HG03097 (cell line): ENCODE results near the gene MCFD2.
"Not testable (repeated sequence)": the region's sequence is repeated elsewhere in the genome, so short reads cannot be mapped to it uniquely, and the experiment has no call there.

ENCODE experiments used
- ATAC-seq: cut with Tn5 transposase; IDR thresholded peaks from one replicate; pipeline ENCODE4 v1.9.1; 2021; ENCODE audit not compliant: unreplicated experiment, low FRiP score

Gene MCFD2

DNA sequence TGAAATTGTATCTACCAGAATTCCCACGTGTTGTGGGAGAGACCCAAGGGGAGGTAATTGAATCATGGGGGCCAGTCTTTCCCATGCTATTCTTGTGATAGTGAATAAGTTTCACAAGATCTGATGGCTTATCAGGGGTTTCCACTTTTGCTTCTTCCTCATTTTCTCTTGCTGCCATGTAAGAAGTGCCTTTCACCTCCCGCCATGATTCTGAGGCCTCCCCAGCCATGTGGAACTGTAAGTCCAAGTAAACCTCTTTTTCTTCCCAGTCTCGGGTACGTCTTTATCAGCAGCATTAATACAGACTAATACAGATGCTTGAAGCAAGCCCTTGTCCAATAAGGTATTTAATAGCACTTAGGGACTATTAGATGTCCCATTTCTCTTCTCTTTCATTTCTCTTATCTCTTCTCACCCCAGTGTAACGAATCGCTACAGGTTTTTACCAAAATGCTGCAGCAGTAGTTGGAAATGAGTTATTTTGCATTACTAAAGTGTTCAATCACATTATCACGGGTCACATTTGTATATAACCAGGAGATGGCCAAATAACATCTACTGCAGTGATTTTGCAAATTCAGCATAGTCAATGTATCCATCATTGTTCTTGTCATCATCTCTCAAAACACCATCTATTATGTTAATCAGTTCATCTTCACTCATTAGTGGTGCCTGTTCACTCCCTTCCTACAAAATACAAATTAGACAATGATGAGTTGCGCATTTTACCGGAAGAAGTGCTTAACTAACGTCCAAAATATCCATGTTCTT is 10.5 kb downstream of the MCFD2 start:
- not testable (repeated sequence) for ATAC-seq

DNA sequence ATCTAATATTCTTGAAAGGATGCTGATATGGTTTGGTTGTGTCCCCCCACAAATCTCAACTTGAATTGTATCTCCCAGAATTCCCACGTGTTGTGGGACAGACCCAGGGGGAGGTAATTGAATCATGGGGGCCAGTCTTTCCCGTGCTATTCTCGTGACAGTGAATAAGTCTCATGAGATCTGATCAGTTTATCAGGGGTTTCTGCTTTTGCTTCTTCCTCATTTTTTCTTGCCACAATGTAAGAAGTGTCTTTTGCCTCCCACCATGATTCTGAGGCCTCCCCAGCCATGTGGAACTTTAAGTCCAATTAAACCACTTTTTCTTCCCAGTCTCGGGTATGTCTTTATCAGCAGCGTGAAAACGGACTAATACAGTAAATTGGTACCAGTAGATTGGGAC is 12.6 kb downstream of the MCFD2 start:
- not testable (repeated sequence) for ATAC-seq

DNA sequence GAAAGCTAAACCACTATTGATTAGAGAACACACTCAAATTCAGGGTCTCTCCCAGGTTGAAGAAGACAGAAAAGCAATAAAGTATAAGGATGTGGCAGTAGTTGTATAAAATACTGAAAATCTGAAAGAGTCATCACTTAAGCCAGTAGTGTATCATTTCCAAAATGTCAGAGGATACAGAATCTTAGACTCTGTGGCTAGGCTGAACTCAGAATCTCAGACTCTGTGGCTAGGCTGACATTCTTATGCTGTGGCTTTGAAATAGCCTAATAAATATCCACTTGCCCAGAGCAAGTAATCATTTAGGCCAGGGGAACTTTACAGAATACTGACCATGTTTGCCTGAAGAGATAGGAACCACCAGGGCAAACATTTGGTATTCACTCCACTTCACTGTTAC is 13.1 kb downstream of the MCFD2 start:
- no peak for ATAC-seq

DNA sequence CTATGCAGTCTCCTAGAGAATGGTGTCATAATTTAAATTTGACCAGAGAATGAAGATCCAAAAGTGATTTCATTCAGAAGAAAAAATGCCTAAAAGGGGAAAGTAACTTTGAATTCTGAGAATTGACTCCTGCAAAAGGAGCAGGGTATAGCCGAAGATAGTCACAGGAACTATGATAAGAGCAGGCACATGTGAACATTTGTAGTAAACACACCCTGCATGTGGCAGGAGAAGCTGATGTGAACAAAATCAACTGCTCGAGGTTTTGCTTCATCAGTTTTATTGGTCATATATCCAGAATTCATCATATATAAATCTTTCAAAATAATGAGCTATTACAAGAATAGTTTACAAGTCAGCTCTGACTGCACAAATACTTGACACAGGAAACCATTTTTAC is 14.0 kb downstream of the MCFD2 start:
- no peak for ATAC-seq

DNA sequence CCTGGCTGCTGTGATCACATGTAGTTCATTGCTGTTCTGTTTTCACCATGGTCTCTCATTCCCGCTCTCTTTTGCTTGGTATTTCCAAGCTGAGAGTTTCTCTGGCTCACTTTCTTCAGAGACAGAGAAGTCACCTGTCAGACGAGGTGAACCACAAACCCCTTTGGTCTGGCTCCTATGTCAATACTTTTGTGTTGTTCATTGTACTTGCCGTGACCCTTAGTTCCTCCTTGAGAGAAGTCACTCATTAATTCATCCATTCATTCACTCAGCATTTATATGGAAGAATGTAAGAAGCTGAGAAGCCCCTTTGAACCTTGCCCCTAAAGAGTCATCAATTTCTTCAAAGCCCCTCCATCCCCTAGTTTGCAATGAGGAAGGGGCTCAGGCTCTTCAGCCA is 15.2 kb downstream of the MCFD2 start:
- ATAC-seq = no peak

DNA sequence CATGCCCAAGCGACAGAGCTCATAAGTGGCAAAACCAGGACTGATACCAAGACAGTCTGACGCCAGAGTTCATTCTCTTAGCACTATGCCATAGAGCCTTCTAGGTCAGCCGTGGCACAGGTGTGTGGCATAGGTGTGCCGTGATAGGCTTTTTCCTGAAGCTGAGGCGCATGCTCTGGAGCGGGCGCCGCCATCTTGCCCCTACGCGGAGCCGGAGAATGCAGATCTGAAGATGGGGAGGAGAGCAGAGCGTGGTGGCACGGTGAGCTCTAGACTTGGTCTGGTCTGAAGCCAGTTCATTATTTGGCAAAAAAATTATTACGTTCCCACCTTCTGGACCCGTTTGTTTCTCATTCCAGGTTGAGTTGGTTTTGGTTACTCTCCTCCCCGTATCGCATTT is 16.6 kb downstream of the MCFD2 start:
- ATAC-seq = no peak

DNA sequence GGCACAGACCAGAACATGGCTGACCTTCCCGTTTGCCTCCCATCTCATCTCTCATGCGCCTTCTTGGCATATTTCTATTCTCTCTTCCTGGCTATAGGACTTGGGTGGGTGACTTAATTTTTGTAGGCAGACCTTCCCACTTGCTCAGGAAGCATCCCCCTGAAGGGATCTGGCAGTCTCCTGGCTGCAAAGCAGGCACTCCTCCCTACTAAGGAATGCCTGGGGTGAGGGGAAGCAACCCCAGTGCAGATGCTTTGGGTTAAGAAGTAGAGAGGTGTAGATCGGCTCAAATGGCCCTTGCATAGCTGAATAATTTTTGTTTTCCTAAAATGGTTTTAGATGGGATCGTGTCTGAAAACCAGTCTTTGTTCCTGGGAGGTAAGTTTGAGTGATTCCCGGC is 17.6 kb downstream of the MCFD2 start:
- no peak for ATAC-seq

DNA sequence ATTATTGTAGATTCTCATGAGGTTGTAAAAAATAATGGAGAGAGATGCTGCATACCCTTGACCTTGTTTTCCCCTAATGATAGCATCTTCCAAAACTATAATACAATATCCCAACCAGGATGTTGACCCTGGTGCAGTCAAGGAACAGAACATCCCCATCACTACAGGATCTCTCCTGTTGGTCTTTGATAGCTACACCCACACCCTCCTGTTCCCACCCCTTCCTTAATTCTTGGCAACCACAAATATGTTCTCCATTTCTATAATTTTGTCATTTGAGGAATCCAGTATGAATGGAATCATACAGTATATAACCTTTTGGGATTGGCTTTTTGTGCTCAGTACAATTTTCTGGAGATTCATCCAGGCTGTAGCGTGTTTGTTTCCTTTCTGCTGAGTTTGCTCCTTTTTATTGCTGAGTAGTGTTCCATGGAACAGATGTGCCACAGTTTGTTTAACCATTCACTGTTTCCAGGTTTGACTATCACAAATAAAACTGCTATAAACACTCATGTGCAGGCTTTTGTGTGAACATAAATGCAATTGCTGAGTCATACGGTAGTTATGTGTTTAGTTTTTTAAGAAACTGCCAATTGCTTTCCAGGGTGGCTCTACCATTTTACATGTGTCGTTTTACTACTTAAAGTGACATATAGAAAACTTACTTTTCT is 22.2 kb downstream of the MCFD2 start:
- ATAC-seq = no peak

DNA sequence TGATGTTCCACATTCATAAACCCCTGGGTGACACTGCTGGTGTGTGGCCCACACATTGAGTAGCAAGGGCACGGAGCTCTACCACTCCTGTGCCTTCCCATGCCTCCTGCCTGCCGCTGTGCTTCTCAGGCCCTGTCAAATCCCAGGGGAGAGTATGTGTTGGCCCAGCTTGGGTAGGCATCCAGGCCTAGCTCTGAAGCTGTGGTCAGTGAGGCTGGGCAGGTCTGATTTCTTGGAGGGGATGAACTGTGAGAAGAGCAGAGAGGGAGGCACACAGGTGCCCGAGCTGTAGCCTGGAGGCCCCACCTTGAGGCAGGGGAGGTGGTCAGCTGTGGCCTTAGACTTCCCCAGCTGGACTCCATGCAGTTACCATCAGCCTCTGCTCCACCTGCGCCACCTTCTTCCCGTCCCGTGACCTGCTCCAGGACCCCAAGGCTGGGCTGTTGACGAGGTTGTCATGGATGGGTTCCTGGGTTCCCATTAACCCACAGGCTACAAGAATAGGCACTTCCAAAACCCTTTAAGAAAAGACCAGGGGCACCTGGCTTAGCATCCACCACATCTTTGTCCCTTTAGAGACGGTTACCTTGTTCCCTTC is 23.6 kb downstream of the MCFD2 start:
- no peak for ATAC-seq

DNA sequence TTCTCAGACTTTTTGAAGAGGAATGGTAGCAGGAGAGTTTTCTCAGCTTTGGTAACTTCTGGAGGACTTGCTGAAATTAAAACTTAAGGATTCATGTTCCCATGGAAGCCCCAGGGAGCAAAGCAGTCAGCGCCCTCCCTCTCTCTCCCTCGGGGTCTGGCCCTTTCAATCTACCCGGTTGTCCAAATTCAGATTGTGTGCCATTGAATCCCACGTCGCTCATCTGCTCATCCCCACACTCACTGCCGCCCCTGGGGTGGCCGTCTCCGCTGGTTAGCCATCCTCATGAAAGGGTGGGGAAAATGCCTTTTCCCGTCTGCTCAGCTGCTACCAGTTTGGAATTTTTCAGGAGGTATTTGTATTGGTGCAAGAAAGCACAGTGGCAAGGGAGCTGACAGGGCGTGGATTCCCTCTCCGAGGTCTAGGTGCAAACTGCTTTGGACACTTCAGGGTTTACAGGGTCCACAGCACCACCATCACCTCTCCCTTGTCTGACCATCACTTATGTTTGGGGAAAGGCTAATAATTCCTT is 27.1 kb downstream of the MCFD2 start:
- no peak for ATAC-seq

DNA sequence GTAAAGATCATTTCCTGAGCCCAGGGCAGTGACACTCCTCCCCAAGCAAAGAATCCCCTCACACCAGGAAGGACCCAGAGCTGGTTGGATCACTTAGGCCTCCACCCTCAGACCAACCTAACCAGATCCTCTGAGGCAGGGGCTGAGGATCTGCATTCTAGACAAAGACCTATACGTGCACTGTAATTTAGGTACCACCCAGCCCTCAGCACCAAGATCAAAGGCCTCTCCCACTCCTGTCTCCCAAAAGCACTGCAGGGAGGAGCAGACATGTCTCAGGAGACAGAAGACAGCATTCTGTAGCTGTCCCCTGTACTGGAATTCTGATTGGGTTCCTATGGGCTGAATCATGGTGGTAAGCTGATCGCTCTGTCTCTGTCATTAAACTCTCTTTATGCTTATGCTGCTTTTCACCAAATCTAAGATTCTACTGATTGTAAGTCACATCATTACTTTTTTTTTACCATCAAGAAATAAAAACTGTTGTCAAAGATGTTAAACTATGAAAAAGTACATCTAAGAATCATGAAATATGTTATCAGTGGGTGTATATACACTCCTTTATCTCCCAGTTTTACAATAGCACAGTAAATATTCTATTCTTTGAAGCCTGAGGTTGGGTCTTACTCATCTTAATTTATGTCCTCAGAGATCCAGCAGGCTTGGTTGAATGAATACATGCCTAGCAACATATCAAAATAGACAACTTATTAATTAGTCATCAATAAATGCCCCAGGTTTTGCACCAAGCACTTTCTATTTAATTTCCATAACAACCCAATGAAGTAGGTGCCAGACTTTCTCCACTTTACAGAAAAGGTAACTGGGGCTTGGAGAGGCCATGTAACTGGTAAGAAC is 28.3 kb downstream of the MCFD2 start:
- no peak for ATAC-seq

DNA sequence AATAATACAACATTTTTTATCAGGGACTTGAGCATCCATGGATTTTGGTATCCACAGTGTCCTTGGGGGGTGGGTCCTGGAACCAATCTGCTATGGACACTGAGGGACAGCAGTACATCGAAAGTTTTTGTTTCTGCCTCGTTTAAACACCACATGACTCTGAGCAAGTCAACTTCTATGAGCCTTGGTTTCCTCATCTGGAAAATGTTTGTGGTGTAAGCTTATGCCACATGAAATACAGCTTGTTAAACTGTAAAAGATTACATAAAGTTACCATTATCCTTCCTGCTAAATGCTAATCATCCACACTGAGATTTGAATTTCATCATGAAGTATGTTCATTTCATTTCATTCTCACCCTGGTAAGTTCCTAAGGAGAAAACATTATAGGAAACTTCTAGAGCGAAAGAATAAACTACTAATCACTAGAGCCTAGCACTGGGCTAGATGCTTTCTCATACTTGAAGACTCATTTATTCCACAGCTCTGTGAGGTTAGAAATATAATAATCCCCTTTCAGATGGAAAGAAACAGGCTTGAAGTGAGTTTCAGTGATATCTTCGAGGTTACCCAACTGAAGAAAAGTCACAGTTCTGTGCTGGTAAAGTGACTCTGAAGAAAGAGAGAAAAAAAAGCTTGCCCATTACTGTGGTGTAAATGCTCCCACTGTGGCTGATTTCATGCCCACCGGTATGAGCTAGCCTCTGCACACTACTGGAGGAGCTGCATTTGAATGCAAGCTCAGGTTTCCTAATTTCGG is 29.2 kb downstream of the MCFD2 start:
- ATAC-seq = no peak

DNA sequence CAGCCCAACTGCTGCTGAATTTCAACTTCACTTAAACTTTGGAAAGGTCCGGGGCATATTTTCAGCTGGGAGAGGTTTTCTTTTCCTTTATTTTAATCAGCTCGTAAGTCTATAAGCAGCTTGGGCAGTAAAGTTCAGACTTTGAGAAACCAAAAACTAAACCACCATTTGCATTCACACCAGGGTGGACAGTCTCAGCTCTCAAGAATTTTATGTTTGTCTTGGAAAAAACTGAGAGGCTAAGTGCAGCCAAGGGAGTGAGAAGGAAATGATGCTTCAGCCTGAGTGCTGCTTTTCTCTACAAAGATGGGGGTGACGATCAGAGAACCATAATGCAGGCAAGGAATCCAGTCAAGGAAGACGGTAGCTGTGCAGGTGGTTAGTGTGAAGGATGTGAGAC is 30.2 kb downstream of the MCFD2 start:
- ATAC-seq = no peak

DNA sequence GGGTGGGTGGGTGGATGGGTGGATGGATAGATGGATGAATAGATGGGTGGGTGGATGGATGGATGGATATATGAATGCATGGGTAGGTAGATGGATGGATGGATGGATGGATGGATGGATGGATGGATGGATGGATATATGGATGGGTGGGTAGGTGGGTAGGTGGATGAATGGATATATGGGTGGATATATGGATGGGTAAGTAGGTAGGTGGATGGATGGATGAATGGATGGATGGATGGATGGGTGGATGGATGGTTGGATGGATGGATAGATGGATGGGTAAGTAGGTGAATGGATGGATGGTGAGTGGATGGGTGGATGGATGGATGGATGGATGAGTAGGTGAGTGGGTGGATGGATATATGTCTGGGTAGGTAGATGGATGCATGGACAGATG is 36.1 kb downstream of the MCFD2 start:
- ATAC-seq = no peak

DNA sequence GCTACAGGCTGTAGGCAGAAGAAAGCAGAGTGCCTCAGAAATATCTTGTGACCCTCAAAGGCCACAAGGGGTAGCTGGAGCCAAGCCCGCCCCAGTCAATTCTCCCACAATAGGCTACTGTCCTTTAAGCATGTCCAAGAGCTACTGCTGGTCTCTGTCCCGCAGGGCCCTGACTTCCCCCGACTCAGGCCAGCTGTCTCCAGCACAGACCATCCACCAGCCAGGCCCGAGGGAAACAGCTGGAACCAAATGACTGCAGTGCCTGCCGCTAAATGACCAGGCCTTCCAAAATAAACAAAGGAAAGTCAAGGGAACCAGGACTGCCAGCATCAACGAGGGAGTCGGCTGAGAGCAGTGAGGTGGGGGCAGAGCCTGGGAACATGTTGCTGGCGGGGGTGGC is 36.7 kb downstream of the MCFD2 start:
- no peak for ATAC-seq

DNA sequence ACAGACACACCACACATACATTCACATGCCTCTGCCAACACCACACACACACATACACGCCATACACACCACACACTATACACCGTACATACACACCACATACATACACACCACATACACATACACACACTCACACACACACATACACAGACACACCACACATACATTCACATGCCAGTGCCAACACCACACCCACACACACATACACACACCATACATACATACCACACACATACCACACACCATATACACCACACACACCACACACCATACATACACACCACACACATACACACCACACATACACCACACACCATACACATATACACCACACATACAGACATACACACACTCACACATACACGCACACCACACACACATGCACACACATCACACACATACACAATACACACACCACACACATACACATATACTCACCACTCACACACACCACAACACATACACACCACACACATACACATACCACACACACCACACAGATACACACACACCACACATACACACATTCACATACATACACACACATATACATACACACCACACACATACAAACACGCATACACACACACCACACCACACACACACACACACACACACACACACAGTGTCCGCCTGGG is 37.2 kb downstream of the MCFD2 start:
- no peak for ATAC-seq

DNA sequence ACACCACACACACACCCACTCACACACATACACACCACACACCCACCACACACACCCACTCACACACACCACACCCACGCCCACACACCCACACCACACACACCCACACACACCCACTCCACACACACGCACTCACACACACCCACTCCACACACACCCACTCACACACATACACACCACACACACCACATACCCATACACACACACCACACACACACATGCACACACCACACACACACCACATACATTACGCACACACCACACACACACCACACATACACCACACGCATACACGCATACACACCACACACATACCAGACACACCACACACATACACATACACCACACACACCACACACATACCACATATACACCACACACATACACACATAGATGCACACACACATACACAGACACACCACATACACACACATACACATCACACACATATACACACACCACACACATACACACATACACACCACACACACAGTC is 37.9 kb downstream of the MCFD2 start:
- ATAC-seq = no peak

DNA sequence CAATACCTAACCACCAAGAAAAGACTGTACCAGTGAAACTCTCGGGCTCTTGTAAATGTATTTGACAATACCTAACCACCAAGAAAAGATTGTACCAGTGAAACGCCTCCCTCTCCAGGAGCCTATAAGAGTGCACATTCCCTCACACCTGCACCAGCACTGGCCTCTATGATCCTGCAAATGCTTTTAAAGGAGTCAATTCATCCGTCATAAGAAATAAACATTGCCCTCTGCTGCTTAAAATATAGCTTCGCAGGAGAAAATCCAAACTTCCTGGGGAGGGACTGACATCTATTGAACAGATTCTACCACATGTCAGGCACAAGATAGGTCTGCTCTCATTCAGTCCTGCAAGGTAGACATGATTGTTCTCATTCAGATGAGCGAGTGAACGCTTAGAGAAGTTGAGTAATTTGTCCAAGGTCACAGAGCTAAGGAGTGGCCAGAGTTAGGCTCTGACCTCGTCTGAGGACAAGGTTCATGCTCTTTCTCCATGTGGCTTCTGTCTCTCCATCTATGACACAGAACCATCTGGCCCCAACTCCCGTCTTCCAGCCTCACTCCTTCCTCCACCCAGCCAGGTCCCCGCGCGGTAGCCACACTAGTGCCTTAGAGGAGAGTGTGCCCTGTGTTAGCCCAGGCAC is 38.7 kb downstream of the MCFD2 start:
- ATAC-seq = no peak
